Smooth muscle cell (in vitro differentiated cells): Measurements from ENCODE around the gene EAF2. TPM values are rescaled to one million over a fixed set of nuclear protein-coding genes. Genes with fewer than 3 reads are reported as not detected.

ENCODE experiments used
- DNase-seq: peaks from one replicate; lab custom pipeline; 2025; ENCODE audit not compliant: unreplicated experiment; lab: John Stamatoyannopoulos, UW
- H2AFZ ChIP-seq: fragments of 200-600 bp; sonication (generic); 2 replicates; pipeline ENCODE4 v1.6.0; 2016; ENCODE audit warnings: antibody characterized with exemption, low read depth, mild to moderate bottlenecking
- H3F3A ChIP-seq: fragments of 200-600 bp; sonication (generic); 2 replicates; pipeline ENCODE4 v1.6.0; 2017; ENCODE audit warnings: antibody characterized with exemption, low read depth
- H3K27ac ChIP-seq: fragments of 200-600 bp; sonication (generic); 2 replicates; pipeline ENCODE4 v1.5.1; 2016; ENCODE audit warnings: low read depth, mild to moderate bottlenecking
- H3K27me3 ChIP-seq: fragments of 200-600 bp; sonication (generic); 2 replicates; pipeline ENCODE4 v1.6.1; 2016; ENCODE audit warnings: low read depth, mild to moderate bottlenecking
- H3K36me3 ChIP-seq: fragments of 200-600 bp; sonication (generic); 2 replicates; pipeline ENCODE4 v1.5.1; 2016; ENCODE audit warnings: low read depth
- H3K4me1 ChIP-seq: fragments of 200-600 bp; sonication (generic); 2 replicates; pipeline ENCODE4 v1.5.1; 2016; ENCODE audit warnings: low read depth
- H3K4me2 ChIP-seq: fragments of 200-600 bp; sonication (generic); 2 replicates; pipeline ENCODE4 v1.6.0; 2016; ENCODE audit warnings: mild to moderate bottlenecking
- H3K4me3 ChIP-seq: fragments of 200-600 bp; sonication (generic); 2 replicates; pipeline ENCODE4 v1.5.1; 2016; ENCODE audit warnings: mild to moderate bottlenecking
- H3K79me2 ChIP-seq: fragments of 200-600 bp; sonication (generic); 2 replicates; pipeline ENCODE4 v1.6.0; 2016; ENCODE audit warnings: low read depth, mild to moderate bottlenecking
- H3K9ac ChIP-seq: fragments of 200-600 bp; sonication (generic); 2 replicates; pipeline ENCODE4 v1.6.0; 2016; ENCODE audit warnings: low read depth
- H3K9me3 ChIP-seq: fragments of 200-600 bp; sonication (generic); replicated peaks from 2 replicates; pipeline ENCODE4 v1.5.1; 2016; ENCODE audit warnings: low read depth
- H4K20me1 ChIP-seq: fragments of 200-600 bp; sonication (generic); 2 replicates; pipeline ENCODE4 v1.6.0; 2016; ENCODE audit warnings: low read depth
- CTCF ChIP-seq: fragments of 200-600 bp; sonication (generic); IDR thresholded peaks from 2 replicates; pipeline ENCODE4 v1.5.1; 2017; ENCODE audit warnings: borderline replicate concordance, mild to moderate bottlenecking, antibody characterized with exemption; ENCODE audit not compliant: insufficient read depth, poor library complexity, severe bottlenecking
- WGBS: methylation state at CpG from one replicate; pipeline ENCODE4 v1.1.7; 2016; ENCODE audit warnings: low lambda C conversion rate; 5-methylcytosine and 5-hydroxymethylcytosine counted together
- polyA plus RNA-seq: library from polyadenylated mRNA; unstranded; fragments of >200 nt; fragmentation: Nextera tagmentation; extraction: Ambion mirVana; gene quantifications from 2 replicates; pipeline ENCODE4 v1.2.1, GENCODE V29; 2016
- total RNA-seq: library from RNA; depleted of rRNA; stranded (reverse); fragments of >200 nt; gene quantifications from 2 replicates; pipeline ENCODE4 v1.2.3, GENCODE V29; 2014

The EAF2 gene
- total and polyA plus RNA-seq, 2 experiments from 2014 or later: 4.1 to 5.1 TPM

GRCh38 chr3:121821421-121822199 lies 13.4 kb upstream of the EAF2 start:
- peaks cover 8% of the 10 kb centered on the region for H3K9me3 ChIP-seq
- no peak overlapping the region for H3K4me2 ChIP-seq
- H2AFZ ChIP-seq: no peak overlapping the region
- WGBS: 94% methylated on average over 2 of the region's 2 CpGs
- no peak overlapping the region for H3K27ac ChIP-seq
- TF ChIP-seq CTCF: no peak
- no peak overlapping the region for H3K4me3 ChIP-seq
- H3K79me2 ChIP-seq: peaks cover under 1% of the 10 kb centered on the region
- H3K9ac ChIP-seq: no peak overlapping the region
- H3F3A ChIP-seq: no peaks in the 10 kb centered on the region
- H4K20me1 ChIP-seq: no peaks in the 10 kb centered on the region
- H3K36me3 ChIP-seq: peaks cover 62% of the 10 kb centered on the region
- no peak for DNase-seq
- H3K4me1 ChIP-seq: no peaks in the 10 kb centered on the region
- H3K27me3 ChIP-seq: no peaks in the 10 kb centered on the region

DNA sequence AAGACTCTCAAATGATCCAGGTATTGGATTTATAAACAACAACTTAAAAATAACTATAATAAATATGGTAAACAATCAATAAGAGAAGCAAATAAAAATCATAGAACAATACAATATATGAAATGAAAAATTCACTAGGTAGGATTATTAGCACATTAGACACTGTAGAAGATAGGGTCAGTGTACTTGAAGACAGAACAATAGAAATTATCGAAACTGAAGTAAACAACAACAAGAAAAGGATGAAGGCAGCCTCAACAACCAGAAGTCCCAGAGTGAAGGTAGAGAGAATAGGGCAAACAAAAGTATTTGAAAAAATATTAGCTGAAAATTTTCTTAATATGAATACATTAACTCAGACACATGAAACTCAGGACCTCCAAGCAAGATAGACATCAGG lies 12.0 kb upstream of the EAF2 start:
- Histone ChIP-seq H3K4me2 (no peak overlapping the region), H3K4me1 (no peaks in the 10 kb centered on the region), H3K9ac (no peak overlapping the region), H3K4me3 (no peak overlapping the region), H3K27me3 (no peaks in the 10 kb centered on the region), H3K27ac (no peak overlapping the region), H3K9me3 (peaks cover 8% of the 10 kb centered on the region), H2AFZ (no peak overlapping the region), H3F3A (no peaks in the 10 kb centered on the region), H3K36me3 (peaks cover 66% of the 10 kb centered on the region), H3K79me2 (no peaks in the 10 kb centered on the region), H4K20me1 (no peaks in the 10 kb centered on the region)
- WGBS: 97% methylated on average over 1 of the region's 1 CpG
- TF ChIP-seq CTCF: no peak
- DNase-seq: no peak

DNA sequence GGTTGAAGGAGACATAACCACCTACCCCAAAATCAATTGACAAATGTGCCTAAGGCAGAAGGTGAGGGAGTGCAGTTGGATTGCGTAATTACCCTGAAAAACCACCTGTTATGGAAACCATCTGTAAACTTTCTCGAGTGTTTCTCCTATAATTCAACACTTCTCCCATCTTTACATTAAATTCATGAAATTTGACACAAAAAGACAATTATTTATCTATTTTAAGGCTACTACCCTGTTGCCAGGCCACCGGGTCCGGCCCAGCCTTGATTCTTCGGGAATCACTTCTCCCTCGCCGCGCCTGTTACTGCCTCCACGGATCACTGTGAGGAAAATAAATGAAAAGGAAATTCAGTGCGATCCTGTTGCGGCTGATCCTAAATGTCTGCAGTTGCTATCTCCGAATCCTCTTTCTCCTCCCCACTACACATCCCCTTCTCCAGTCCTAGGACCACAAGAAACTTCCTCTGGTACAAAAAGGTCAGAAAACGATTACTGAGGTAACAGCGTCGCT lies 795 bp upstream of the EAF2 start:
- H3K36me3 ChIP-seq: peaks cover 8% of the 10 kb centered on the region
- no peaks in the 10 kb centered on the region for H3F3A ChIP-seq
- peaks cover 16% of the 10 kb centered on the region for H3K79me2 ChIP-seq
- H3K9me3 ChIP-seq: no peaks in the 10 kb centered on the region
- DNase-seq: no peak
- peak overlapping the region; percentile 69 for H3K27ac ChIP-seq
- H3K27me3 ChIP-seq: peaks cover 15% of the 10 kb centered on the region
- H3K4me3 ChIP-seq: peak overlapping the region; percentile 71
- WGBS: 12% methylated on average over 15 of the region's 15 CpGs
- no peaks in the 10 kb centered on the region for H4K20me1 ChIP-seq
- H3K4me1 ChIP-seq: peaks cover 11% of the 10 kb centered on the region
- H3K9ac ChIP-seq: peak overlapping the region; percentile 77
- peak overlapping the region; percentile 98 for H2AFZ ChIP-seq
- H3K4me2 ChIP-seq: peak overlapping the region; percentile 96
- no peak for TF ChIP-seq CTCF

DNA sequence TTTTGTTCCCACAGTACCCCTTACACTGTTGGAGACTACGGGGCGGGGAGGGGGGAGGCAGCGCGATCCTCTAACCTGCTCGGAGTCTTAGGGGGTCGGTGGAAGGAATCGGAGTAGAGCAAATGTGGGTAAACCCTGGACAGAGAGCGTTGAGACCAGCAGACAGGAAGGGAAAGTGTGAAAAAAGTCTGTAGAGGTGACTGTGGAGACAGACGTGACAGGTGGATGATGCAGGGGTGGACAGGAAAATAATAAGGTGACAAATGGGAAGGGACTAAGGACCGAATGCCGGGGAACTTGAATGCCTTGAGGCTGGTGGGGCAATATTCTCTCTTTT lies 424 bp downstream of the EAF2 start:
- Histone ChIP-seq H4K20me1 (no peaks in the 10 kb centered on the region), H3F3A (no peaks in the 10 kb centered on the region), H3K9me3 (no peaks in the 10 kb centered on the region), H3K79me2 (peaks cover 16% of the 10 kb centered on the region), H2AFZ (peak overlapping the region; percentile 91), H3K4me1 (peaks cover 11% of the 10 kb centered on the region), H3K27ac (no peak overlapping the region), H3K9ac (no peak overlapping the region), H3K4me3 (peak overlapping the region; percentile 71), H3K4me2 (peak overlapping the region; percentile 96), H3K27me3 (peaks cover 15% of the 10 kb centered on the region), H3K36me3 (peaks cover 8% of the 10 kb centered on the region)
- DNase-seq: no peak
- no peak for TF ChIP-seq CTCF
- WGBS: 7% methylated on average over 11 of the region's 11 CpGs
